AG10803 (cell line): ENCODE results near the gene RIPK1.
"Not testable (repeated sequence)": the region's sequence is repeated elsewhere in the genome, so short reads cannot be mapped to it uniquely, and the experiment has no call there.

ENCODE experiments used
- DNase-seq: peaks from one replicate; pipeline ENCODE4 v3.0.0; 2010; ENCODE audit warnings: low read depth
- H3K4me3 ChIP-seq: 2 replicates; pipeline ENCODE4 v1.5.1; 2011; ENCODE audit warnings: mild to moderate bottlenecking, low read length, control low read depth
- CTCF ChIP-seq: conservative IDR thresholded peaks from 2 replicates; pipeline ENCODE4 v1.5.1; 2011; ENCODE audit warnings: mild to moderate bottlenecking, low read length, control low read depth, inconsistent platforms

RIPK1 gene

GRCh38 chr6:3140201-3140600, 71.9 kb downstream of the RIPK1 start:
- H3K4me3 ChIP-seq, result no peak overlapping the region
- no peak for TF ChIP-seq CTCF
- DNase-seq, result no peak

GRCh38 chr6:3142536-3142935, 74.2 kb downstream of the RIPK1 start:
- no peak for TF ChIP-seq CTCF
- H3K4me3 ChIP-seq, result no peak overlapping the region
- DNase-seq, result no peak

- DNase-seq, result no peak
- no peak overlapping the region for H3K4me3 ChIP-seq
- TF ChIP-seq CTCF, result no peak
These were observed 74.9 kb downstream of the RIPK1 start for GRCh38 chr6:3143158-3143557.

- DNase-seq, result no peak
- H3K4me3 ChIP-seq, result no peak overlapping the region
- TF ChIP-seq CTCF, result no peak
These were observed 76.3 kb downstream of the RIPK1 start for GRCh38 chr6:3144571-3144970.

GRCh38 chr6:3147914-3148757, 79.8 kb downstream of the RIPK1 start:
- no peak for TF ChIP-seq CTCF
- H3K4me3 ChIP-seq, result no peak overlapping the region
- DNase-seq, result no peak

GRCh38 chr6:3151691-3152090, 83.4 kb downstream of the RIPK1 start:
- no peak for DNase-seq
- no peak overlapping the region for H3K4me3 ChIP-seq
- TF ChIP-seq CTCF, result no peak

GRCh38 chr6:3152689-3153088, 84.4 kb downstream of the RIPK1 start:
- no peak for DNase-seq
- TF ChIP-seq CTCF, result no peak
- H3K4me3 ChIP-seq, result no peak overlapping the region

GRCh38 chr6:3155416-3155815, 87.1 kb downstream of the RIPK1 start:
- not testable (repeated sequence) for DNase-seq, H3K4me3 ChIP-seq

GRCh38 chr6:3156184-3157130, 88.2 kb downstream of the RIPK1 start:
- not testable (repeated sequence) for DNase-seq

More at GRCh38 chr6:3156184-3157130, 88.2 kb downstream of the RIPK1 start:
- H3K4me3 ChIP-seq, result peak overlapping the region; percentile 88
